HG03066 (cell line): Measurements from ENCODE around the gene EYS.
"Not testable (repeated sequence)": the region's sequence is repeated elsewhere in the genome, so short reads cannot be mapped to it uniquely, and the experiment has no call there.

ENCODE experiments used
- ATAC-seq: cut with Tn5 transposase; IDR thresholded peaks from one replicate; pipeline ENCODE4 v1.9.1; 2021; ENCODE audit warnings: low read depth; ENCODE audit not compliant: unreplicated experiment

The EYS gene

DNA sequence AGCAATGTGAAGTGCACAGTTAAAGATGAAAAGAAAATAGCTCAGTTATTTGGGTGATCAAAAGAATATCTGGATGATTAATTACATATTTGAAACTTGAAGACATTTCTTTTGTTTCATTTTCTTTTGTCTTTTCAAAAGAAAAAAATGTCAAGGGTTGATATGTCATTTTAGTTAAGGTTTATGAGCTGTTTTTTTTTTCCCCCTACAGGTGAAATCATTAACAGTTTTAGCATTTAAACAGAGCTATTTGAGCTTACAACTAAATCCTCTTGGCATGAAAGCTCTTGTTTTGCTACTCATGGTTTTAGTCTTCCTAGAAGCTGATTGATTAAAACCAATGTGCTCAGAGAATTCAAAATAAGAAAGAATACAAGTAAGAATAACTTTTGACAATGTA lies 1184.2 kb downstream of the EYS start:
- ATAC-seq, result no peak

DNA sequence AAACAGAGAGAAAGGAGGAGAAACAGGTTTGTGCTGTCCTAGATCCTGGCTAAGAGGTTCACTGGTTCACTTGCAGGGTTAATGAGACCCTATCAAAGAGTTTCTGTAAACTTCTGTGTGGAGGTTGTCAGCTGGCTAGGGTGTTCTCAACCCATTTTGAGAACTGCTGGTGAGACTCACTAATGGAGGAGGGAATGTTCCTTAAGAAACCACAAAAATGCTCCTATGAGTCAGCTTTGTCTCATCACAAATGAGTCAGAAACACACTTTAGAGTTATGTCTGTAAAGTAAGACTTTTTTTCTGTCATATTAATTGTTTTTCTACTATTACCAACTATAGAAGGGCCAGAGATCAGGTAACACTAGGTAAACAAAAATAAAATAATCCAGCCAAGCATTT lies 1187.0 kb downstream of the EYS start:
- ATAC-seq, result peak; percentile 79

DNA sequence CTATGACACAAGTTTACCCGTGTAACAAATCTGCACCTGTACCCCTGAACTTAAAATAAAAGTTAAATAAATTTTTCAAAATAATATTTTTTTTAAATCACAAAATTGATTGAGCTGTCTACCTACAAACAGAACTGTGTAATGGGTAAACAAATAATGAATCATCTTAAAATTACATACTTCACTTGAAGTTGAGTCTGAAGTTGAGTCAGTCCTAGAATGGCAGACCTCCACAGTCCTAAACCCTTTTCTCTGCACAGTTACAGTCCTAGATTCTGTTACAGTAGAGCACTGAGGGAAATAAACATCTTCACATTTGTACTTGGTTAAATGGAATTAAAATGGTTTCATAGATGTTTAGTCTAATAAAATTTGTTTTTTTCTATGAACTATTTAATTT lies 1190.6 kb downstream of the EYS start:
- no peak for ATAC-seq

DNA sequence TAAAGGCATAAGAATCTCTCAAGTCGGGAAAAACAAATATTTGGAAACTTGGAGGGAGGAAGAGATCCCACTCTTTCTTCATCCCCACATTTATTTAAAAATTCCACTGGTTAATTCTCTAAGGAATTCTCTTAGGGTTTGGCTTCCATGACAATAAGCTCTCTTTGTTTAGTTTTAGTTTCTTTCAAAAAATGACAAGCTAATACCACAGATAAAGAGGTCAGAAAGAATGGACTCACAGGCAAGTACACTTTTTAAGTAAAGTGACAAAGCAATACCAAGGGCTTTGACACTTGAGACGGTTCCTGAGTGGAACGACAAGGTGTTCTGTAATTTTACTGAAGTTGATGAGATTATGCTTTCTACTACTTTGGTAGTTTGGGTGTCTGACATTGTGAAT lies 1199.4 kb downstream of the EYS start:
- no peak for ATAC-seq

DNA sequence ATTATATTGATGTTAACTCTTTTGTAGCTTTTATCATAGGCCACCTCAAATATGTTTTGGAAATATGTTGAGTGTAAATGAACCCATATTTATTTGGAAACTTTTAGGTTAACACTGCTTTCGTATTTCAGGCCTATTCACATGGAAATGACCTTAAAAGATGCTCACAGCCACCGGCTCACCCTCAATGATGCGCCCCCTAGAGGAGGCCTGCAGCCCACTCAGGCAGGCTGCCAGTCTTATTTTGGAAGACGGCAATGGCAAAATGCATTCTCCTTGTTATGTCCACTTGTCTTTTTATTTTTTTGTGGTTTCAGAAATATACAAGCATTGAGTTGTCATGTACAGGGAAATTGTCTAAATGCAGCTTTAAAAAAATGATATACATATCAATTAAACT lies 1201.7 kb downstream of the EYS start:
- ATAC-seq, result no peak

DNA sequence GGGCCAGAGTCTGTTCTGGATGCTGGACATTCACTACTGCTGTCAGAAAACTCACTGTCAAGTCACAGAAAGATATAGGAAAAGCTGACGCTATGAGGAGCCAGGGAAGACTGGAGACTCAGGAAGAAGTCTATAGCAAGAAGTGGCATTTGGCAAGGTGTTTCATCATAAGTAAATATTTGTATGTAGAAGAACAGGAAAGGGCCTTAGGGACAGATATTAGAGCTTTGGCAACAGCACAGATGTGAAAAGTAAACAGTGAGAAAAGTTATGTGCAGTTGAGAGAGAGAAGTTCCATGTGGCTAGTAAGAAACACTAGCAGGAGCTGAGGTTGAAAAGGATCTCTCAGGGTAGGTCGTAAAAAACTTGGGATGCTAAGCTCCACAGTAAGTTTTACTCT lies 1202.5 kb downstream of the EYS start:
- ATAC-seq, result no peak

DNA sequence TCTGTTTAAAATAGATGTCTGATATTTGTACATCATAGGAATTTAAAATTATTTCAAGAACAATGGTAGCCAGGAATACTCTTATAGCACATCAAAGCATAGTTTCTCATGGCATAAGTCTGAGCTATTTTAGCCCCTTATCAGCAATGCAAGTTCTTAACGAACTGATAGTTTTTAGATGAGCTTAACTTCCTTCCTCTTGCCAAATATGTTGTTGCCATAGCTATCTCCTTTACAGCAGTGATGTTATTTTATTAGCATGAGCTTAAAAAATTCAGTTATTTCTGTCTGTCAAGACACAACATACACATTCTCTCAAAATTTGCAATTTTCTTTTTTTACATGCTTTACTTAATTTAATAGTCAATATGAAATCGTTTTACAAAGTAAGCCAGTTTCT lies 1204.2 kb downstream of the EYS start:
- ATAC-seq, result no peak

DNA sequence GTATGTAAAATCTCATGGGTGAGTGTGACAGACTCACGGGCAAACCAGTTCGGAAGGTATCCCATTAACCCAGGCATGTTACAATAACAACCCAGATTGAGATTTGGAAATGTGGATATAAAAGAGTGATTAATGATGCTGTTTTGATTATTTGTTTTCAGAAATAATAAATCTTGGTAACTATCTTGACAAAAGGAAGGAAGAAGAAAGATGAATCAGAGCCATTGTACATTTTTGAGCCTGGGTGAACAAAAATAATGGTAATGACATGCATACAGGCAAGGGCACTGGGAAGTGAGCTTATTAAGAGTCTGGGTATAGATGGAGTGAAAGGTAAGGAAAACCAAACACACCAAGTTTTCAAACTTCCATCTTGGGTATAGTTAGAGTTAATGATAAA lies 1209.4 kb downstream of the EYS start:
- no peak for ATAC-seq

DNA sequence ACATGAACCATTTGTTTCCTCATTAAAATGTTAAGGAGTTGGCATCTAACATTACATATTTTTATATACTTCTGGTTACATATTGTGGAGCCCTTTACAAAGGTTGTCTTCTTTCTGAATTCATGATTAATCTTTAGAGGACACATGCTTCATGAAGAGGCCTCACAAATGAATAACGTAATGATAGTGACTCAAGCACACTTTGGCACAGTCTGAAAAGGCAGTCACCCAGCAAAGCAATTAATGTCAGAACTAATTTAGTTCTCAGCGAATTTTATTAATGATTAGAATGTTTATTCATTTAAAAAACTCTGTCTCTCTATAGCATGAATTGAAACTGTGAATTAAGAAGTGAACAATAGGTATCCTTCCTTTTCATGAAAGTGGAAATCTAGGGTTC lies 1217.3 kb downstream of the EYS start:
- ATAC-seq, result no peak

DNA sequence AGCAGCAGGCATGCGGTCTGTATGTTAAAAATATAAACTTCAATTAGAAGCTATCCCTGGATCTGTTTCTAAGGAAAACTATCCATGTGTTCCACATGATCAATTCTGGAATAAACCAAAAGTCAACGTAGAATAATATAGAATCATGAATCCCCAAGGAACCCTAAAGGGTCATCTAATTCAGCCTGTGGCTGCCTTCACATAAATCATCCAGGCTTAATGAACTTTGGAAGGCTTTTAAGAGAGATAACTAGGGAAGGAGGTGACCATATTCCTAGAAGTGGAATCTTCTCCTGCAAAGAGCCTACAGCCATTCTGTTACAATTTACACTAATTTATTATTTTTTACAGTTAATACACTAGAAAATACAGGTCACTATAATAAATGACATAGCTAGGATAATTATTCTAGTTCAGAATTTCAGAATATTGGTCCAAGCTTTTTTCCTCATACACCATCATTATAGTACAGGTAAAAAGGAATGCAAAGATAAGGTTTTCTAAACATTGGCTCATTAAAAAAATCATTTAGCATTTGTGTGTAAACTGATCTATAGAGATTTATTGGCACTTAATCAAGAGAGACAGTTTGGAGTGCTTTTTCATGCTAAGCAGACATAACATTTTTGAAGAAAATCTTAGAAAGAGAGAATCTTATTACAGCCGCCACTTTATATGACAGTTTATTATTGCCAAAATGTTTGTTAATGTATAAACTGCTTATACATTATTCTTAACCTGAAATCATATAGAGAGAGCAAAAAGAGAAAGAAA lies 1220.3 kb downstream of the EYS start:
- no peak for ATAC-seq

DNA sequence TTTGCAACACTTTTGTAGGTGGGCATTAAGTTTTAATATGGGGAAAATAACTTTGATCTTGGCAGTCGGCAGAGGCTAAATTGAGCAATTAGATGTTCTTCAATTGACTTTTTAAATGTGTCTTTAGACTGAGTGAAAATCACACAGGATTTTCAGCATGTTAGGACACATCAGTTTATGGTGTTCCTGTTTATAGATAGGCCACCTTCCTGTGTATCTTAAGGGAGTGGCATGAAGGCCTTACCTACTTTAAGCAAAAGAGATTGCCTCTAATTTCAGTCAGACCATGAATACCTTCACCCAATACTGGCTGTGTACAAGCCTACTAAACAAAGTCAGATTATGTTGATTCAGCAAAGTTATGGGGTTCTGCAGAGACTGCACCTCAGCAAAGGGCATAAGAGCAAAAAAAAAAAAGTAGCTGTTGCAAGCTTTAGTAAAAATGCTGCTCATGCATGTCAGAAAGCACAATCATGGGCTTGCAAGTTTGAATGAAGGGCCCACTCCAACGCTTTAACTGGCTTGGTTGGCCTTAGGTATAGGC lies 1223.0 kb downstream of the EYS start:
- ATAC-seq, result no peak

DNA sequence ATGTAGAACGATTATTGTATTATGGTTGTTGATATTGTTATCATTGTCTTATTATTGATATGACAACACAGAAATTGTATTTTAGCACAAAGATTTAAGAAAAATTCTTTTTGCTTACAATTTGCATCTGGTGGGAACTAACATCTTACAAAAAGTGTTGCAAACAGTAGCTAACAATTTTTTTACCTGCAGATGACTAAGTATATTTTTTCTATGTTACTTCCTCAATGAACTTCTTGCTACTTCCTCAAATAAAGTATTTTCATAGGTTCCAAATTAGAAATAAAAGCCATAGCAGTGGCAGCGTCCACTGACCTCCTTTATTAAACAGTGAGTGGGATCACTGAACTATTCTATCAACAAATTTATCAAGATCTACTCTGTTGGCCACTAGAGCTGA lies 1224.4 kb downstream of the EYS start:
- no peak for ATAC-seq

DNA sequence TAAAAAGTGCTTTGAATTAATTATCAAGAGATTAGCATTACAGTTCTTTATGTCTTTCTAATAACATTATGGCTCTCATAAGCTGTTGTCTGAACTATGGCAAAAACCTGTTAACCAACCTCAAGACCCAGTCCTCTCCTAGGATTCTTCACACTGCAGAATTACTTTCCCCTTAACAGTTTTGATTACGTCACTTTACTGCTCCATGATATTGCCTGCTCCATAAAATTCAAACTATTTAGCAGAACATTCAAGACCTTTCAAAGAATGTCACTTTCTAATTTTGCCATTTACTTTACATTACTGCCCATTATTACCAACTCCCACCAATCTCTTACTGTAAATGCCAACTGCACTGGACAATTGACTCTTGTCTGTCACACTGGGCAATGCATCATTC lies 1227.9 kb downstream of the EYS start:
- ATAC-seq, result no peak

DNA sequence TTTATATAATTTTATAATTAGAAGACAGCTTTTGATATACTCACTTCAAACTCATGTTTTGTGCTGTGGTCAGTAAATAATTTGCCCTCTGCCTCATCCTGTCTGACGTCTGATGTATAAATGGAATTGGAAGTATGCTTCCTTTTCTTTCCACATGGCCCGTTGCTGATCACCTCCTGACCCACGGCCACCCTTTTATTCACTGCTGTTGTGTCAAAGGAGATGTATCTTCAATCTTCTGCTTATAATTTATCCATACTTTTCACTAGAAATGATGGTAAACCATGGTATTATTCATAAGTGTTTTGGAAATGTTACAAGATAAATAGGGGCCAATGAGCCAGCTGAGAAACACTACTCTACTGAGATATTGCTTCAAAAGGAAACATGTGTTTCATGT lies 1229.6 kb downstream of the EYS start:
- ATAC-seq, result no peak

DNA sequence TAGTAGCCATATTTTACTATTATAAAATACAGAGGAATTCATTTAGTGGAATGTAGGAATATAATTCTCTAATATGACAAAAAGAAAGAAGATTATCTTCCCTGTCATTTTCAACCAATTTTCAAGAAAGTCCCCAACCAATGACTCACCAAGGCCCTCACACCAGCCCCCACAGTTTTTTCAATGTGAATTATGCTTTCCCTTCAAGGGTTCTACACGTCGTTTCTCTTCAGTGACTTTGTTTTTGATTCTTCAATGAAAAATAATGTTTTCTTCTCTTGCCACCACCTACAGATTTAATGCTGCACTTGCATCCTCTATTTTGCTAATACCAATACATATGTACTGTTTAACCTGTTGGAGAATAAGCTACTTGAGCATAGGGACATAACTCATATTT lies 1230.1 kb downstream of the EYS start:
- ATAC-seq, result no peak

DNA sequence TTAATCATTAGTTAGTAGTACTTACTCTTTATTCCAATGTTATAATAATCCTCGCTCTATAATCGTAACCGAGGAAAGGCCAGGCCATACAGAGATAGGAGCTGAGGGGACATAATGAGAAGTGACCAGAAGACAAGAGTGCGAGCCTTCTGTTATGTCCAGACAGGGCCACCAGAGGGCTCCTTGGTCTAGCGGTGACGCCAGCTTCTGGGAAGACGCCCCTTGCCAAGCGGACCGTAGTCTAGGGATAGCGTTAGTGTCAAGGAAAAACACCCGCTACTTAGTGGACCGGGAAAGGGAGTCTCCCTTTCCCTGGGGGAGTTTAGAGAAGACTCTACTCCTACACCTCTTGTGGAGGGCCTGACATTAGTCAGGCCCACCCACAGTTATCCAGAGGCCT lies 1237.6 kb downstream of the EYS start:
- not testable (repeated sequence) for ATAC-seq

DNA sequence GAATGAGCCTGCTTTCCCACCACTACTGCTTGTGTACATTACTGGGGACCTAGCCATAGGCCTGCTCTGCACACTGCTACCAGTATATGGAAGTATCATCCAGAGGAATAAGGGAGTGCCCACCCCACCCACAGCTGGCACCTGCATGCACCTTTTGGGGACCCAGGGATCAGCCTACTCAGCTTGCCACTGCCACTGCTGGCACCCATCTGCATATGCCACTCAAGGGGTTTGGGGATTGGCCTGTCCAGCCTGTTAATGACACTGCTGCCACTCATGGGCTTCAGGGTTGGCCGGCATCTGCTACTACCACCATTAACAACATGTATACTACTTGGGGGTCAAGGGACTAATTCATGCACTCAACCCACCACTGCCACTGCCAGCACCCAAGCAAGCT lies 1239.4 kb downstream of the EYS start:
- ATAC-seq, result no peak

DNA sequence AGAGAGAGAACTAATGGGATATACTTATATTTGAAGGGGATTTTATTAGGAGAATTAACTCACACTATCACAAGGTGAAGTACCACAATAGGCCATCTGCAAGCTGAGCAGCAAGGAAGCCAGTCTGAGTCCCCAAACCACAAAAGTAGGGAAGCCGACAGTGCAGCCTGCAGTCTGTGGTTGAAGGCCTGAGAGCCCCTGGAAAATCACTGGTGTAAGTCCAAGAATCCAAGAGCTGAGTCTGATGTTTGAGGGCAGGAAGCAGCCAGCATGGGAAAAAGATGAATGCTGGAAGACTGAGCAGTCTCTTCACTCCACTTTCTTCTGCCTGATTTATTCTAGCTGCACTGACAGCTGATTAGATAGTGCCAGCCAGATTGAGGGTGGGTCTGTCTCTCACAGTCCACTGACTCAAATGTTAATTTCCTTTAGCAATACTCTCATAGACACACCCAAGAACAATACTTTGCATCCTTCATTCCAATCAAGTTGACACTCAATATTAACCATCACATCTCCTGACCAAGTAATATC lies 1247.5 kb downstream of the EYS start:
- no peak for ATAC-seq

DNA sequence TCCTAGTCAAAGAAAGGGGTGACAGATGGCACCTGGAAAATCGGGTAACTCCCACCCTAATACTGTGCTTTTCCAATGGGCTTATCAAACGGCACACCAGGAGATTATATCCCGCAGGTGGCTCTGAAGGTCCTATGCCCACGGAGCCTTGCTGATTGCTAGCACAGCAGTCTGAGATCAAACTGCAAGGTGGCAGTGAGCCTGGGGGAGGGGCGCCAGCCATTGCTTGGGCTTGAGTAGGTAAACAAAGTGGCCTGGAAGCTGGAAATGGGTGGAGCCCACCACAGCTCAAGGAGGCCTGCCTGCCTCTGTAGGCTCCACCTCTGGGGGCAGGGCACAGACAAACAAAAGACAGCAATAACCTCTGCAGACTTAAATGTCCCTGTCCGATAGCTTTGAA lies 1258.9 kb downstream of the EYS start:
- not testable (repeated sequence) for ATAC-seq

DNA sequence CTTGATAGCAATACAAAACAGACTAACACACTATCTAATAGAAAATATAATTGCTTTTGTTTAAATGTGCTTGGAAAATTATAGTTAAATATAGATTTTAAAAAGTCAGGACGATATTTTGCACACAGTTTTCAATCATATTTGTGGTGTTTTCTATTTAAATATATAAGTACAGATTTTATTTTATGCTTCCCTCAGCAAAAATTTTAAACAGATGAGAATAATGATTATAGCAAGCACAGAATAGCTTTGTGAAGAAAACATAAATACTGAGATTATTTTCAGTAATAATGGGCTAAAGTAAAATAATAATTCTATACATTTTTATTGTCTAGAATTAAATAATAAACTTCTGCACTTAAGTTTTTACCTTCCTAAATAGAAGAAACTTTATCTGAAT lies 1262.0 kb downstream of the EYS start:
- no peak for ATAC-seq

DNA sequence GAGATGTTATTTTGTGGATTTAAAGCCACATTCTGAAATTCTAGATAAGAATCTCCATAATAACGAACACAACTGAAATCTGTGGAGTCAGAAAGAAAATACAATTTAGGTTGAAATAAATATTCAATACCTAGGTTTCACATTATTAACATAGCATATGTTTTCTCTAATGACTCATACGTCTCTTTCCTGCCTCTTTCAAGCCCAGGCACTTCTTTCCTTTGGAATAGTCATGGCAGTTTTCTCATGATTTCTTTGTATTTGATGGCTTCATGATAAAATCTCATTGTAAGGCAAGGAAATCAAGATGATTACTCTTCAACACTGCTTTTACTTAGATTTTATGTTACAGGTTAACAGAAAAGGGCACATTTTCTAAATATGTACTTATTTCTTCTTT lies 1267.8 kb downstream of the EYS start:
- ATAC-seq, result no peak

DNA sequence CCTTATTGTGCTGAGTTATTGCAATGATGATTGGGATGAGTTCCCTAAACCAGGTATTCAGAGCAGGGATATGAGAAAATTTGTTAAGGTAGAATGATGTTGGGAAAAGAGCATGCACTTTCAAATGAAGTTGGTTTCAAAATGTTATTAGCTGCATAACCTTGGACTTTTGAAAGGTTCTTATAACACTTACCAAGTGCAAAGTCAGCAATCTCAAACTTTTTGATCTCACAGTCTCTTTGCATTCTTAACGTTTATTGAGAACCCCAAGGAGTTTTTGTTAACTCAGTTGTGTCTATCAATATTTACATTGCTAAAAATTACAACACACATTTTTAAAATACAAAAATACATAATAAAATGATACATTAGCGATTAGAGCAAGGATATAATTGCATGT lies 1269.0 kb downstream of the EYS start:
- ATAC-seq, result no peak
